GM12878 (cell line): ENCODE data around the gene PC. TPM values are rescaled to one million over a fixed set of nuclear protein-coding genes. Genes with fewer than 3 reads are reported as not detected.

ENCODE experiments used
- ATAC-seq: fragments of 200-7000 bp; cut with Tn5 transposase; 3 replicates; pipeline ENCODE4 v1.9.1; 2020; ENCODE audit warnings: mild to moderate bottlenecking, moderate library complexity
- BruUV-seq: library from RNA; stranded (reverse); fragments of 400-500 nt; replicated peaks from 2 replicates; lab custom pipeline; 2021; lab: Mats Ljungman, UMichigan
- CTCF ChIA-PET: fragments of 300-600 bp; sonication (Branson Sonifier 250); formaldehyde crosslinking; extraction: SDS; loops from one replicate; lab custom pipeline; 2021; ENCODE audit warnings: inconsistent platforms; lab: Yijun Ruan, JAX
- POLR2A ChIA-PET: fragments of 350-600 bp; formaldehyde crosslinking; extraction: SDS; loops from one replicate; lab custom pipeline; 2021; ENCODE audit warnings: inconsistent platforms; lab: Charles Lee
- RAD21 ChIA-PET: fragments of 300-600 bp; sonication (Branson Sonifier 250); formaldehyde crosslinking; loops from one replicate; lab custom pipeline; 2023; ENCODE audit warnings: antibody characterized with exemption; ENCODE audit not compliant: unreplicated experiment; lab: Charles Lee
- SMC1A ChIA-PET: fragments of 300-600 bp; sonication (Branson Sonifier 250); formaldehyde crosslinking; loops from one replicate; lab custom pipeline; 2023; ENCODE audit not compliant: unreplicated experiment, uncharacterized antibody; lab: Charles Lee
- DNase-seq: peaks from one replicate; pipeline ENCODE4 v3.0.0-alpha.2; 2011; ENCODE audit warnings: low read depth, low spot score
- FAIRE-seq: peaks from 3 replicates; lab custom pipeline; 2011; peaks lifted over from hg19 to GRCh38; lab: Jason Lieb, UNC
- H2AFZ ChIP-seq: 2 replicates; pipeline ENCODE4 v1.6.0; 2011; ENCODE audit warnings: low read depth, low read length, control low read depth; ENCODE audit not compliant: control insufficient read depth
- H3K27ac ChIP-seq: 2 replicates; pipeline ENCODE4 v1.5.1; 2011; ENCODE audit warnings: control low read depth; ENCODE audit not compliant: control insufficient read depth, insufficient read depth
- H3K27me3 ChIP-seq, 2 experiments: replicated peaks in 1 of 2; 2 replicates each; pipeline versions ENCODE4 v1.6.0 to v1.6.1; 2011; ENCODE audit warnings: low read length in 1 of 2; ENCODE audit not compliant: control insufficient read depth in 2 of 2, insufficient read depth in 2 of 2
- H3K36me3 ChIP-seq, 2 experiments: 2 replicates each; pipeline ENCODE4 v1.5.1; 2011; ENCODE audit warnings: low read length in 1 of 2; ENCODE audit not compliant: control insufficient read depth in 2 of 2, insufficient read depth in 2 of 2
- H3K4me1 ChIP-seq: 2 replicates; pipeline ENCODE4 v1.6.1; 2011; ENCODE audit warnings: mild to moderate bottlenecking, low read length, moderate library complexity, mixed read lengths; ENCODE audit not compliant: control insufficient read depth, insufficient read depth
- H3K4me2 ChIP-seq: 2 replicates; pipeline ENCODE4 v1.6.0; 2011; ENCODE audit warnings: control low read depth; ENCODE audit not compliant: control insufficient read depth, insufficient read depth
- H3K4me3 ChIP-seq: fragments of 200-600 bp; sonication (generic); 2 replicates; pipeline ENCODE4 v1.5.1; 2016
- H3K79me2 ChIP-seq: 2 replicates; pipeline ENCODE4 v1.6.0; 2011; ENCODE audit warnings: low read length; ENCODE audit not compliant: control insufficient read depth, insufficient read depth
- H3K9ac ChIP-seq: 2 replicates; pipeline ENCODE4 v1.8.0; 2011; ENCODE audit warnings: low read length, control low read depth, mixed read lengths; ENCODE audit not compliant: control insufficient read depth, insufficient read depth
- H3K9me3 ChIP-seq: replicated peaks from 3 replicates; pipeline ENCODE4 v1.5.1; 2011; ENCODE audit warnings: mild to moderate bottlenecking, low read length; ENCODE audit not compliant: control insufficient read depth, insufficient read depth
- H4K20me1 ChIP-seq: 2 replicates; pipeline ENCODE4 v1.6.0; 2011; ENCODE audit not compliant: control insufficient read depth, insufficient read depth
- BCLAF1 ChIP-seq: fragments of 450-650 bp; IDR thresholded peaks from 2 replicates; pipeline ENCODE4 v1.6.1; 2017; ENCODE audit warnings: antibody characterized with exemption, mild to moderate bottlenecking, moderate library complexity
- CHD2 ChIP-seq: IDR thresholded peaks from 2 replicates; pipeline ENCODE4 v1.6.1; 2011; ENCODE audit warnings: low read depth, low read length, improper control_type of control experiment, borderline replicate concordance
- DPF2 ChIP-seq: fragments of 450-650 bp; IDR thresholded peaks from 2 replicates; pipeline ENCODE4 v1.6.1; 2017; ENCODE audit warnings: mild to moderate bottlenecking
- GATAD2B ChIP-seq: fragments of 450-650 bp; conservative IDR thresholded peaks from 2 replicates; pipeline ENCODE4 v1.6.1; 2017; ENCODE audit warnings: low read depth, mild to moderate bottlenecking, moderate library complexity
- MTA2 ChIP-seq: fragments of 450-650 bp; IDR thresholded peaks from 2 replicates; pipeline ENCODE4 v1.6.1; 2016; ENCODE audit warnings: low read depth, mild to moderate bottlenecking, moderate library complexity
- NBN ChIP-seq: fragments of 450-650 bp; IDR thresholded peaks from 2 replicates; pipeline ENCODE4 v1.6.1; 2016
- NFYA ChIP-seq: IDR thresholded peaks from 2 replicates; pipeline ENCODE4 v1.6.1; 2011; ENCODE audit warnings: low read depth, mild to moderate bottlenecking, low read length, improper control_type of control experiment, borderline replicate concordance
- NKRF ChIP-seq: fragments of 450-650 bp; conservative IDR thresholded peaks from 2 replicates; pipeline ENCODE4 v1.6.1; 2017; ENCODE audit warnings: mild to moderate bottlenecking, moderate library complexity
- POLR2AphosphoS2 ChIP-seq: IDR thresholded peaks from 2 replicates; pipeline ENCODE4 v1.6.1; 2011; ENCODE audit warnings: low read depth, mild to moderate bottlenecking, low read length, improper control_type of control experiment, moderate library complexity
- RBBP5 ChIP-seq: fragments of 200-600 bp; sonication (generic); conservative IDR thresholded peaks from 2 replicates; pipeline ENCODE4 v1.6.1; 2016
- TBL1XR1 ChIP-seq: IDR thresholded peaks from 2 replicates; pipeline ENCODE4 v1.6.1; 2012; ENCODE audit warnings: low read depth, low read length, improper control_type of control experiment
- TCF12 ChIP-seq: IDR thresholded peaks from 2 replicates; pipeline ENCODE4 v1.6.1; 2011; ENCODE audit warnings: low read depth, mild to moderate bottlenecking, low read length
- YBX1 ChIP-seq: fragments of 450-650 bp; IDR thresholded peaks from 2 replicates; pipeline ENCODE4 v1.6.1; 2016; ENCODE audit warnings: antibody characterized with exemption
- ZZZ3 ChIP-seq: IDR thresholded peaks from 2 replicates; pipeline ENCODE4 v1.6.1; 2011; ENCODE audit warnings: low read depth; ENCODE audit not compliant: control insufficient read depth, insufficient read length
- WGBS: methylation state at CpG from one replicate; pipeline ENCODE4 v1.1.6; 2016; ENCODE audit warnings: low lambda C conversion rate; ENCODE audit not compliant: insufficient replicate concordance, insufficient coverage; ENCODE audit errors: missing lambda C conversion rate; 5-methylcytosine and 5-hydroxymethylcytosine counted together
- in situ Hi-C: fragments of 300-500 bp; cut with MboI; formaldehyde crosslinking; loops from 9 replicates; pipeline ENCODE4 v1.14.3; 2018; ENCODE audit warnings: mixed read lengths
- intact Hi-C: fragments of 100-400 bp; cut with micrococcal nuclease; formaldehyde crosslinking; loops from one replicate; pipeline ENCODE4 v1.14.2; 2022; ENCODE audit not compliant: unreplicated experiment
- polyA plus RNA-seq, 11 experiments: library from polyadenylated mRNA; depleted of rRNA in 4 of 11; unstranded in 6 of 11; stranded (reverse) in 5 of 11; fragments of >200 nt; fragmentation: Nextera tagmentation in 4 of 11; fragmentation: Illumina TruSeq in 1 of 11; extraction: Ambion mirVana in 4 of 11; extraction: Trizol in 1 of 11; gene quantifications; 1 replicate in 1 of 11; 2 replicates in 10 of 11; pipeline versions ENCODE4 v1.2.1 to v1.2.3, GENCODE V29; 2011 to 2016; ENCODE audit warnings: inconsistent platforms in 2 of 11, missing spikeins in 2 of 11, low read depth in 1 of 11
- total RNA-seq, 4 experiments: library from RNA; depleted of rRNA in 3 of 4; stranded (reverse); fragments of >200 nt in 3 of 4; fragmentation: Illumina TruSeq in 1 of 4; extraction: Trizol in 1 of 4; gene quantifications; 2 replicates each; pipeline versions ENCODE4 v1.2.1 to v1.2.3, GENCODE V29; 2013 to 2021
- TF ChIP-seq, protein P1 (sequence below): fragments of 450-650 bp; IDR thresholded peaks from 2 replicates; pipeline ENCODE4 v1.6.1; 2017; ENCODE audit warnings: mild to moderate bottlenecking
- TF ChIP-seq, protein P2 (sequence below): fragments of 450-650 bp; IDR thresholded peaks from 2 replicates; pipeline ENCODE4 v1.6.1; 2017; ENCODE audit warnings: mild to moderate bottlenecking, moderate library complexity

The PC gene
- total and polyA plus RNA-seq, 10 of the 15 experiments (the other 5 are each of a cell fraction or from before 2014, with no cell fraction given), result 0.22 to 10.3 (median 4.5) TPM

DNA sequence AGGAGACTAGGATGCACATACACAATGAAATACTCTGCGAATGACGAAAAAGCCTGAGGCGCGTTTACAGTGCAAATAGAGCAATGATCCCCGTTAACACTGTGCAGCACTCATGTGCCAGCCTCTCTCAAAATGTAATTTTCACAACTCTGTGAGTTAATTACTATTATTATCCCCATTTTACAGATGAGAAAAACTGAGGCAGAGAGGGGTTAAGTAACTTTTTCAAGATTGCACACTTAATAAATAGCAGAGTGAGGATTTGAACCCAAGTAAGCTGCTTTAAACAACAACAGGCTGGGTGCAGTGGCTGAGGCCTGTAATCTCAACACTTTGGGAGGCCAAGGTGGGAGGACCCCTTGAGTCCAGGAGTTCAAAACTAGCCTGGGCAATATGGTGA lies 43.1 kb upstream of the PC start:
- Histone ChIP-seq H3K27ac (no peak overlapping the region), H3K27me3 (no peaks in the 10 kb centered on the region), H3K9me3 (no peaks in the 10 kb centered on the region), H3K4me3 (no peak overlapping the region), H3K79me2 (no peaks in the 10 kb centered on the region), H4K20me1 (no peaks in the 10 kb centered on the region), H3K36me3 (no peaks in the 10 kb centered on the region), H3K4me1 (no peaks in the 10 kb centered on the region), H3K9ac (no peak overlapping the region), H2AFZ (no peak overlapping the region), H3K4me2 (no peak overlapping the region)
- ChIA-PET RAD21 (no interaction called here), POLR2A (no interaction called here), SMC1A (no interaction called here), CTCF (no interaction called here)
- 89% methylated on average over 5 of the region's 5 CpGs for WGBS
- intact Hi-C loops, result no loop called here
- FAIRE-seq (no peak), ATAC-seq (no peak), DNase-seq (no peak)
- in situ Hi-C loops, result no loop called here
- BruUV-seq, result no TSS peak
- TF ChIP-seq BCLAF1 (no peak), CHD2 (no peak), DPF2 (no peak), NFYA (no peak), GATAD2B (no peak), POLR2AphosphoS2 (no peak), NKRF (no peak), RBBP5 (no peak), TCF12 (no peak), TBL1XR1 (no peak), YBX1 (no peak), MTA2 (no peak), NBN (no peak), ZZZ3 (no peak)
- TF ChIP-seq, protein P1, sequence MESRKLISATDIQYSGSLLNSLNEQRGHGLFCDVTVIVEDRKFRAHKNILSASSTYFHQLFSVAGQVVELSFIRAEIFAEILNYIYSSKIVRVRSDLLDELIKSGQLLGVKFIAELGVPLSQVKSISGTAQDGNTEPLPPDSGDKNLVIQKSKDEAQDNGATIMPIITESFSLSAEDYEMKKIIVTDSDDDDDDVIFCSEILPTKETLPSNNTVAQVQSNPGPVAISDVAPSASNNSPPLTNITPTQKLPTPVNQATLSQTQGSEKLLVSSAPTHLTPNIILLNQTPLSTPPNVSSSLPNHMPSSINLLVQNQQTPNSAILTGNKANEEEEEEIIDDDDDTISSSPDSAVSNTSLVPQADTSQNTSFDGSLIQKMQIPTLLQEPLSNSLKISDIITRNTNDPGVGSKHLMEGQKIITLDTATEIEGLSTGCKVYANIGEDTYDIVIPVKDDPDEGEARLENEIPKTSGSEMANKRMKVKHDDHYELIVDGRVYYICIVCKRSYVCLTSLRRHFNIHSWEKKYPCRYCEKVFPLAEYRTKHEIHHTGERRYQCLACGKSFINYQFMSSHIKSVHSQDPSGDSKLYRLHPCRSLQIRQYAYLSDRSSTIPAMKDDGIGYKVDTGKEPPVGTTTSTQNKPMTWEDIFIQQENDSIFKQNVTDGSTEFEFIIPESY, result no peak
- TF ChIP-seq, protein P2, sequence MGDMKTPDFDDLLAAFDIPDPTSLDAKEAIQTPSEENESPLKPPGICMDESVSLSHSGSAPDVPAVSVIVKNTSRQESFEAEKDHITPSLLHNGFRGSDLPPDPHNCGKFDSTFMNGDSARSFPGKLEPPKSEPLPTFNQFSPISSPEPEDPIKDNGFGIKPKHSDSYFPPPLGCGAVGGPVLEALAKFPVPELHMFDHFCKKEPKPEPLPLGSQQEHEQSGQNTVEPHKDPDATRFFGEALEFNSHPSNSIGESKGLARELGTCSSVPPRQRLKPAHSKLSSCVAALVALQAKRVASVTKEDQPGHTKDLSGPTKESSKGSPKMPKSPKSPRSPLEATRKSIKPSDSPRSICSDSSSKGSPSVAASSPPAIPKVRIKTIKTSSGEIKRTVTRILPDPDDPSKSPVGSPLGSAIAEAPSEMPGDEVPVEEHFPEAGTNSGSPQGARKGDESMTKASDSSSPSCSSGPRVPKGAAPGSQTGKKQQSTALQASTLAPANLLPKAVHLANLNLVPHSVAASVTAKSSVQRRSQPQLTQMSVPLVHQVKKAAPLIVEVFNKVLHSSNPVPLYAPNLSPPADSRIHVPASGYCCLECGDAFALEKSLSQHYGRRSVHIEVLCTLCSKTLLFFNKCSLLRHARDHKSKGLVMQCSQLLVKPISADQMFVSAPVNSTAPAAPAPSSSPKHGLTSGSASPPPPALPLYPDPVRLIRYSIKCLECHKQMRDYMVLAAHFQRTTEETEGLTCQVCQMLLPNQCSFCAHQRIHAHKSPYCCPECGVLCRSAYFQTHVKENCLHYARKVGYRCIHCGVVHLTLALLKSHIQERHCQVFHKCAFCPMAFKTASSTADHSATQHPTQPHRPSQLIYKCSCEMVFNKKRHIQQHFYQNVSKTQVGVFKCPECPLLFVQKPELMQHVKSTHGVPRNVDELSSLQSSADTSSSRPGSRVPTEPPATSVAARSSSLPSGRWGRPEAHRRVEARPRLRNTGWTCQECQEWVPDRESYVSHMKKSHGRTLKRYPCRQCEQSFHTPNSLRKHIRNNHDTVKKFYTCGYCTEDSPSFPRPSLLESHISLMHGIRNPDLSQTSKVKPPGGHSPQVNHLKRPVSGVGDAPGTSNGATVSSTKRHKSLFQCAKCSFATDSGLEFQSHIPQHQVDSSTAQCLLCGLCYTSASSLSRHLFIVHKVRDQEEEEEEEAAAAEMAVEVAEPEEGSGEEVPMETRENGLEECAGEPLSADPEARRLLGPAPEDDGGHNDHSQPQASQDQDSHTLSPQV, result no peak
